Measurements from ENCODE around the gene MUC6.

The MUC6 gene

GRCh38 chr11:1083621-1084551, 47.4 kb upstream of the MUC6 start:
- Histone ChIP-seq H3K9ac (no peak overlapping the region), H3K79me2 (ENCODE audit: insufficient read depth, low read depth) (no peaks in the 10 kb centered on the region), H3K4me1 (ENCODE audit: low read depth, poor library complexity, severe bottlenecking) (no peaks in the 10 kb centered on the region), H2AFZ (ENCODE audit: low read depth) (no peak overlapping the region), H3K27me3 (ENCODE audit: insufficient read depth, low read depth) (peaks cover 40% of the 10 kb centered on the region), H3K27ac (no peak overlapping the region), H3K4me2 (no peak overlapping the region), H4K20me1 (ENCODE audit: insufficient read depth) (no peaks in the 10 kb centered on the region), H3K4me3 (IDR thresholded peaks at IDR 0.05; ENCODE audit: insufficient read depth, low read depth, low read length) (no peak overlapping the region), H3K36me3 (ENCODE audit: insufficient read depth) (no peaks in the 10 kb centered on the region)
- TF ChIP-seq CTCF (conservative IDR thresholded peaks at IDR 0.05; ENCODE audit: low read depth, low read length): no peak

- Histone ChIP-seq H2AFZ (ENCODE audit: low read depth) (no peak overlapping the region), H3K4me1 (ENCODE audit: low read depth, poor library complexity, severe bottlenecking) (no peaks in the 10 kb centered on the region), H3K4me2 (no peak overlapping the region), H3K4me3 (IDR thresholded peaks at IDR 0.05; ENCODE audit: insufficient read depth, low read depth, low read length) (no peak overlapping the region), H3K36me3 (ENCODE audit: insufficient read depth) (no peaks in the 10 kb centered on the region), H3K27ac (no peak overlapping the region), H3K9ac (no peak overlapping the region), H3K27me3 (ENCODE audit: insufficient read depth, low read depth) (peaks cover 40% of the 10 kb centered on the region), H3K79me2 (ENCODE audit: insufficient read depth, low read depth) (no peaks in the 10 kb centered on the region), H4K20me1 (ENCODE audit: insufficient read depth) (no peaks in the 10 kb centered on the region)
- TF ChIP-seq CTCF (conservative IDR thresholded peaks at IDR 0.05; ENCODE audit: low read depth, low read length): no peak
Measured at GRCh38 chr11:1082728-1083620, 46.5 kb upstream of the MUC6 start.

- H3K27ac ChIP-seq: no peak overlapping the region
- H2AFZ ChIP-seq (ENCODE audit: low read depth): no peak overlapping the region
- H3K4me2 ChIP-seq: no peak overlapping the region
- no peak overlapping the region for H3K9ac ChIP-seq
- no peaks in the 10 kb centered on the region for H3K36me3 ChIP-seq (ENCODE audit: insufficient read depth)
- peaks cover 40% of the 10 kb centered on the region for H3K27me3 ChIP-seq (ENCODE audit: insufficient read depth, low read depth)
- no peaks in the 10 kb centered on the region for H3K4me1 ChIP-seq (ENCODE audit: low read depth, poor library complexity, severe bottlenecking)
- no peaks in the 10 kb centered on the region for H3K79me2 ChIP-seq (ENCODE audit: insufficient read depth, low read depth)
- no peaks in the 10 kb centered on the region for H4K20me1 ChIP-seq (ENCODE audit: insufficient read depth)
- H3K4me3 ChIP-seq (IDR thresholded peaks at IDR 0.05; ENCODE audit: insufficient read depth, low read depth, low read length): no peak overlapping the region
- no peak for TF ChIP-seq CTCF (conservative IDR thresholded peaks at IDR 0.05; ENCODE audit: low read depth, low read length)
Measured at GRCh38 chr11:1082346-1082727, 45.8 kb upstream of the MUC6 start.

DNA sequence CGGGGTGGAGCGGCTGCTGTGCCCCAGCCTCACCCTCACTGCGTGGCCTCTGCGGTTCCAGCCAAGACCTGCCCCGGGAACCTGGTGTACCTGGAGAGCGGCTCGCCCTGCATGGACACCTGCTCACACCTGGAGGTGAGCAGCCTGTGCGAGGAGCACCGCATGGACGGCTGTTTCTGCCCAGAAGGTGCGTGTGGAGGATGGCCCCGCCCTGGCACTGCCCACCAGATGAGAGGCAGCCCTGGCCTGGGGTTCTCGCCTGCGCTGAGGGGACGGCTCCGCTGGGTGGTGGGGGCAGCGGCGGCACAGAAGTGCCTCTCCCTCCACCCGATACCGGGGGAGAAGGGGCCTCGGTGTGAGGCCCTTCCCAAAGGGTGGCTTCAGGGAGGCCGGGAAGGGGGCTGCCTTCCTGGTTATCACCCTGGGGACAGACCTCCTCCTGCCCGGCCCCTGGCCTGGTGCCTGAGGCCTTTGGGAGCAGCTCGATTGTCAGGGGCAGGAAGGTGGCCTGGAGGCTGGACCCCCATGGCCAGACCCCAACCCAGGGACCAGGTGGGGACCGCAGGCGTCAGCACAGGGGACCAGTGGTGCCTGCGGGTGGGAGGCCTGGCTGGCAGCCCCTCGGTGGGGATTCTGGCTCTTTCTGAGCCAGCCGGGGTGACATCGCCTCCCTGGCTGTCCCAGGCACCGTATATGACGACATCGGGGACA, 45.2 kb upstream of the MUC6 start:
- H3K4me1 ChIP-seq (ENCODE audit: low read depth, poor library complexity, severe bottlenecking): no peaks in the 10 kb centered on the region

More for the DNA sequence above, 45.2 kb upstream of the MUC6 start:
- no peaks in the 10 kb centered on the region for H4K20me1 ChIP-seq (ENCODE audit: insufficient read depth)
- H3K79me2 ChIP-seq (ENCODE audit: insufficient read depth, low read depth): no peaks in the 10 kb centered on the region
- H3K27me3 ChIP-seq (ENCODE audit: insufficient read depth, low read depth): peaks cover 39% of the 10 kb centered on the region
- no peak overlapping the region for H2AFZ ChIP-seq (ENCODE audit: low read depth)
- no peak overlapping the region for H3K4me2 ChIP-seq
- no peak for TF ChIP-seq CTCF (conservative IDR thresholded peaks at IDR 0.05; ENCODE audit: low read depth, low read length)
- no peaks in the 10 kb centered on the region for H3K36me3 ChIP-seq (ENCODE audit: insufficient read depth)
- H3K9ac ChIP-seq: no peak overlapping the region
- no peak overlapping the region for H3K27ac ChIP-seq
- H3K4me3 ChIP-seq (IDR thresholded peaks at IDR 0.05; ENCODE audit: insufficient read depth, low read depth, low read length): no peak overlapping the region
